B cell (primary cell): Measurements from ENCODE around the gene HENMT1. TPM values are rescaled to one million over a fixed set of nuclear protein-coding genes. Genes with fewer than 3 reads are reported as not detected.

Experiments
- ATAC-seq: fragments of 200-7000 bp; cut with Tn5 transposase; one replicate; pipeline ENCODE4 v1.10.0; 2021; ENCODE audit warnings: low read depth, mild to moderate bottlenecking, moderate number of reproducible peaks, moderate library complexity
- CTCF ChIA-PET: fragments of 350-600 bp; sonication (Branson Sonifier 250); formaldehyde crosslinking; loops from one replicate; lab custom pipeline; 2021; ENCODE audit warnings: antibody characterized with exemption, inconsistent platforms; lab: Charles Lee
- POLR2A ChIA-PET: fragments of 350-600 bp; sonication (Branson Sonifier 250); formaldehyde crosslinking; loops from one replicate; lab custom pipeline; 2021; ENCODE audit warnings: antibody characterized with exemption; lab: Charles Lee
- DNase-seq: peaks from one replicate; pipeline ENCODE4 v3.0.0; 2013
- H2AFZ ChIP-seq: 2 replicates; pipeline ENCODE4 v1.6.1; 2012; ENCODE audit warnings: mild to moderate bottlenecking, low read depth, low read length; ENCODE audit not compliant: insufficient read depth, poor library complexity, severe bottlenecking
- H3K27ac ChIP-seq, 2 donors: 1 replicate in 1 of 2; 2 replicates in 1 of 2; pipeline ENCODE4 v1.5.1; 2012 to 2013; ENCODE audit warnings: low read length in 2 of 2, mild to moderate bottlenecking in 2 of 2, moderate library complexity in 1 of 2
- H3K27me3 ChIP-seq, 4 experiments: fragments of 200-600 bp in 1 of 4; sonication (generic) in 1 of 4; replicated peaks in 1 of 4; 1 replicate in 2 of 4; 2 replicates in 2 of 4; pipeline versions ENCODE4 v1.6.1 to v1.7.0; 2013 to 2016; ENCODE audit warnings: low read length in 3 of 4, mild to moderate bottlenecking in 2 of 4, mixed read lengths in 1 of 4, moderate library complexity in 1 of 4; ENCODE audit not compliant: insufficient read depth in 4 of 4, control insufficient read depth in 3 of 4; ENCODE audit errors: control extremely low read depth in 1 of 4
- H3K36me3 ChIP-seq, 2 experiments: replicated peaks in 1 of 2; 1 replicate in 1 of 2; 2 replicates in 1 of 2; pipeline versions ENCODE4 v1.6.1 to v1.7.1; 2013; ENCODE audit warnings: low read length in 1 of 2; ENCODE audit not compliant: insufficient read depth in 2 of 2, control insufficient read depth in 1 of 2; ENCODE audit errors: control extremely low read depth in 1 of 2, extremely low read depth in 1 of 2
- H3K4me1 ChIP-seq, 2 donors: fragments of 200-600 bp in 1 of 2; sonication (generic) in 1 of 2; 1 replicate in 1 of 2; 2 replicates in 1 of 2; pipeline versions ENCODE4 v1.5.1 to v1.6.1; 2013 to 2017; ENCODE audit warnings: low read length in 2 of 2; ENCODE audit not compliant: control insufficient read depth in 2 of 2, insufficient read depth in 2 of 2
- H3K4me2 ChIP-seq: replicated peaks from 2 replicates; pipeline ENCODE3; 2012; ENCODE audit warnings: mild to moderate bottlenecking, low read depth, low read length; ENCODE audit not compliant: poor library complexity, severe bottlenecking
- H3K4me3 ChIP-seq, 5 experiments: fragments of 200-600 bp in 1 of 5; sonication (generic) in 1 of 5; 1 replicate in 3 of 5; 2 replicates in 2 of 5; pipeline versions ENCODE4 v1.5.1 to v1.7.0; 2011 to 2016; ENCODE audit warnings: low read length in 4 of 5, mild to moderate bottlenecking in 4 of 5, low read depth in 2 of 5, control low read depth in 1 of 5, moderate library complexity in 1 of 5; ENCODE audit not compliant: insufficient read depth in 1 of 5; ENCODE audit errors: control extremely low read depth in 1 of 5, extremely low read depth in 1 of 5
- H3K79me2 ChIP-seq: fragments of 200-600 bp; sonication (generic); one replicate; pipeline ENCODE4 v1.6.0; 2016; ENCODE audit warnings: low read length; ENCODE audit not compliant: control insufficient read depth, insufficient read depth
- H3K9ac ChIP-seq: fragments of 200-600 bp; sonication (generic); 2 replicates; pipeline ENCODE4 v1.6.1; 2017; ENCODE audit warnings: mild to moderate bottlenecking, low read length, moderate library complexity
- H3K9me3 ChIP-seq, 3 donors: one replicate each; pipeline versions ENCODE4 v1.6.1 to v1.7.1; 2013; ENCODE audit warnings: low read length in 2 of 3; ENCODE audit not compliant: control insufficient read depth in 2 of 3, insufficient read depth in 1 of 3; ENCODE audit errors: control extremely low read depth in 1 of 3
- H4K20me1 ChIP-seq: 2 replicates; pipeline ENCODE4 v1.6.0; 2012; ENCODE audit warnings: mild to moderate bottlenecking, low read length; ENCODE audit not compliant: insufficient read depth, control insufficient read depth, poor library complexity, severe bottlenecking
- H3K27ac Mint-ChIP-seq: one replicate; pipeline ENCODE4 v1.8.0; 2021; ENCODE audit warnings: mixed read lengths
- H3K27me3 Mint-ChIP-seq: one replicate; pipeline ENCODE4 v1.8.0; 2021; ENCODE audit warnings: mixed read lengths
- H3K4me1 Mint-ChIP-seq: one replicate; pipeline ENCODE4 v1.8.0; 2021; ENCODE audit warnings: mixed read lengths
- H3K4me3 Mint-ChIP-seq: one replicate; pipeline ENCODE4 v1.8.0; 2021; ENCODE audit warnings: mixed read lengths
- H3K9me3 Mint-ChIP-seq: one replicate; pipeline ENCODE4 v1.8.0; 2022; ENCODE audit warnings: mixed read lengths; ENCODE audit not compliant: insufficient read depth
- EZH2 ChIP-seq: IDR thresholded peaks from 2 replicates; pipeline ENCODE4 v1.6.1; 2012; ENCODE audit warnings: borderline replicate concordance, low read depth, mild to moderate bottlenecking, moderate library complexity, low read length; ENCODE audit not compliant: insufficient read depth, poor library complexity, severe bottlenecking
- WGBS: methylation state at CpG from one replicate; pipeline ENCODE4 v1.1.5; 2013; ENCODE audit warnings: missing lambda C conversion rate; ENCODE audit not compliant: insufficient coverage; 5-methylcytosine and 5-hydroxymethylcytosine counted together
- intact Hi-C: fragments of 100-400 bp; cut with micrococcal nuclease; formaldehyde crosslinking; loops from one replicate; pipeline ENCODE4 v1.10.0; 2022
- polyA plus RNA-seq: library from polyadenylated mRNA; depleted of rRNA; stranded (reverse); fragments of >200 nt; gene quantifications from 2 replicates; pipeline ENCODE4 v1.2.3, GENCODE V29; 2012
- total RNA-seq, 2 donors: library from RNA; stranded (reverse); fragments of 120-200 nt in 1 of 2; gene quantifications; 1 replicate in 1 of 2; 2 replicates in 1 of 2; pipeline versions ENCODE4 v1.2.3 to v1.2.4, GENCODE V29; 2013 to 2022
- TF ChIP-seq, protein P1 (sequence below): fragments of 200-600 bp; IDR thresholded peaks from one replicate; pipeline ENCODE4 v1.8.0; 2022; ENCODE audit warnings: antibody characterized with exemption, mild to moderate bottlenecking

The HENMT1 gene
- total and polyA plus RNA-seq, 2 donors (not counting 1 experiment from before 2014, with no cell fraction given) = 4.2 to 6.4 TPM

DNA sequence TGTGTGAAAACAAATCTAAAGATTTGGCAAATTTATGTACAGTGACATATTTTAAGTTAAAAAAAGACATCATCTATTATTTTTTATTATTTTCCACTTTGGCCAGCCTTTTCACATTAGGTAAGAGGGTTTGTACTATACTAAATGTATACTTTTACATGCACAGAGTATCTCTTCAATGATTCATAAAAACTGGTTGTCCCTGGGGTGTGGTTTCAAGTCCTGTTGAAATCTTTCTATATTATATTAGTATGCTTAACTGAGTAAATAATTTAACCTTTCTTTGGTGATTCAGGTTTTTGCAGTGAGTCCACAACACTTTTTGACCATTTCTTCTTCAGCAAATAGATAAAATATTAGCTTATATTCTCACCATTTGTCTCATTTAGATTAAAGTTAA is 55.3 kb downstream of the HENMT1 start:
- Histone ChIP-seq H3K9ac (no peak overlapping the region), H2AFZ (no peak overlapping the region), H3K4me2 (no peak overlapping the region), H3K79me2 (no peaks in the 10 kb centered on the region), H3K27ac (no peak overlapping the region), H3K4me3 (no peak overlapping the region), H3K36me3 (peaks cover 0 to 66% of the 10 kb centered on the region in 2 experiments), H3K27me3 (no peaks in the 10 kb centered on the region), H3K4me1 (no peaks in the 10 kb centered on the region), H4K20me1 (no peaks in the 10 kb centered on the region), H3K9me3 (no peaks in the 10 kb centered on the region)
- ATAC-seq (no peak), DNase-seq (no peak)
- Mint-ChIP-seq H3K9me3 (no peaks in the 10 kb centered on the region), H3K27me3 (no peaks in the 10 kb centered on the region), H3K4me1 (no peaks in the 10 kb centered on the region), H3K27ac (no peak overlapping the region), H3K4me3 (no peak overlapping the region)
- POLR2A ChIA-PET = no interaction called here
- CTCF ChIA-PET = no interaction called here
- TF ChIP-seq, protein P1, sequence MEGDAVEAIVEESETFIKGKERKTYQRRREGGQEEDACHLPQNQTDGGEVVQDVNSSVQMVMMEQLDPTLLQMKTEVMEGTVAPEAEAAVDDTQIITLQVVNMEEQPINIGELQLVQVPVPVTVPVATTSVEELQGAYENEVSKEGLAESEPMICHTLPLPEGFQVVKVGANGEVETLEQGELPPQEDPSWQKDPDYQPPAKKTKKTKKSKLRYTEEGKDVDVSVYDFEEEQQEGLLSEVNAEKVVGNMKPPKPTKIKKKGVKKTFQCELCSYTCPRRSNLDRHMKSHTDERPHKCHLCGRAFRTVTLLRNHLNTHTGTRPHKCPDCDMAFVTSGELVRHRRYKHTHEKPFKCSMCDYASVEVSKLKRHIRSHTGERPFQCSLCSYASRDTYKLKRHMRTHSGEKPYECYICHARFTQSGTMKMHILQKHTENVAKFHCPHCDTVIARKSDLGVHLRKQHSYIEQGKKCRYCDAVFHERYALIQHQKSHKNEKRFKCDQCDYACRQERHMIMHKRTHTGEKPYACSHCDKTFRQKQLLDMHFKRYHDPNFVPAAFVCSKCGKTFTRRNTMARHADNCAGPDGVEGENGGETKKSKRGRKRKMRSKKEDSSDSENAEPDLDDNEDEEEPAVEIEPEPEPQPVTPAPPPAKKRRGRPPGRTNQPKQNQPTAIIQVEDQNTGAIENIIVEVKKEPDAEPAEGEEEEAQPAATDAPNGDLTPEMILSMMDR = no peak
- no peak for TF ChIP-seq EZH2
- intact Hi-C loops = no loop called here

DNA sequence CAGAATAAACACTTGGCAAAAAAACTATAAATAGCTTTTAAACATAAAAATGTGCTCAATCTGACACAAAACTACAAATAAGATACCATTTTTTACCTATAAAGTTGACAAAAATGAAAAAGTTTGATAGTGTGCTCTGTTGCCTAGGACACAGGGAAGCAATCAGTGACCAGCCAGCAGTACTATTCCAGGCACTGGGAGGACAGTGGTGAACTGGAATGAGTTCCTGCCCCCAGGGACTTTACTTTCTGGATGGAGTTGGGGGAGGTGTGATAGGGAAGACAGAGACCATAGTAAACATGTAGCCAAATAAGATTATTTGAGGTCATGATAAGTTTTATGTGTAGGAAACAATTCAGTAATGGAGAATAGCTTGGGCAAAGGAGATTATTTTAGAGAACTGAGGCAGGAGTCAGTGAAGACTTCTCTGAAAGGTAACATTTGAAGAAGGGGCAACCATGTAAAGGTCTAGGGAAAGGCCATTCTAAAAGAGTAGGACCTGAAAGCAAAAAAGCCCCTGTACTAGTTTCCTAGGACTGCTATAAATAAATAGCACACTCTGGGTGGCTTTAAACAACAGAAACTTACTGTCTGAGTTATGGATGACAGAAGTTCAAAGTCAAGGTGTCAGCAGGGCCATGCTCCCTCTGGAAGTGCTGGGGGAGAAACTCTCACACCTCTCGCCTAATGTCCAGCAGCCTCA is 59.0 kb downstream of the HENMT1 start:
- H3K79me2 ChIP-seq = peaks cover 6% of the 10 kb centered on the region
- ChIA-PET CTCF (no interaction called here), POLR2A (no interaction called here)
- peaks cover 0 to 50% of the 10 kb centered on the region in 2 experiments for H3K36me3 ChIP-seq
- no peak overlapping the region for H2AFZ ChIP-seq
- no peak overlapping the region for H3K4me3 ChIP-seq
- no peak for ATAC-seq
- intact Hi-C loops = no loop called here
- no peak for TF ChIP-seq EZH2
- TF ChIP-seq, protein P1 = no peak
- no peaks in the 10 kb centered on the region for H3K27me3 ChIP-seq
- no peaks in the 10 kb centered on the region for H3K9me3 ChIP-seq
- no peak overlapping the region for H3K27ac ChIP-seq
- Mint-ChIP-seq H3K9me3 (no peaks in the 10 kb centered on the region), H3K27ac (no peak overlapping the region), H3K27me3 (no peaks in the 10 kb centered on the region), H3K4me3 (no peak overlapping the region), H3K4me1 (no peaks in the 10 kb centered on the region)
- no peak overlapping the region for H3K4me2 ChIP-seq
- H3K9ac ChIP-seq = no peak overlapping the region
- 83% methylated on average over 1 of the region's 1 CpG for WGBS
- no peak for DNase-seq
- H4K20me1 ChIP-seq = peaks cover 4% of the 10 kb centered on the region
- no peaks in the 10 kb centered on the region for H3K4me1 ChIP-seq
